CD8-positive, alpha-beta memory T cell (primary cell): ENCODE data around the gene RELN. TPM values are rescaled to one million over a fixed set of nuclear protein-coding genes. Genes with fewer than 3 reads are reported as not detected.
"Not testable (repeated sequence)": the region's sequence is repeated elsewhere in the genome, so short reads cannot be mapped to it uniquely, and the experiment has no call there.

Experiments used
- CTCF ChIA-PET: fragments of 350-600 bp; sonication (Branson Sonifier 250); formaldehyde crosslinking; loops from one replicate; lab custom pipeline; 2021; ENCODE audit warnings: antibody characterized with exemption; lab: Charles Lee
- POLR2A ChIA-PET: fragments of 350-600 bp; sonication (Branson Sonifier 250); formaldehyde crosslinking; loops from one replicate; lab custom pipeline; 2021; ENCODE audit warnings: antibody characterized with exemption; lab: Charles Lee
- DNase-seq, 5 donors: peaks; one replicate each; pipeline versions ENCODE4 v3.0.0 to v3.0.0-alpha.2; 2020 to 2022; ENCODE audit warnings: mixed read lengths in 1 of 5
- H3K27ac ChIP-seq: one replicate; pipeline ENCODE4 v1.7.0; 2013; ENCODE audit warnings: low read depth, mild to moderate bottlenecking, low read length, moderate library complexity
- H3K27me3 ChIP-seq: 2 replicates; pipeline ENCODE4 v1.7.0; 2013; ENCODE audit warnings: low read length, mild to moderate bottlenecking; ENCODE audit not compliant: insufficient read depth, poor library complexity, severe bottlenecking
- H3K36me3 ChIP-seq: 2 replicates; pipeline ENCODE4 v1.7.0; 2013; ENCODE audit warnings: mild to moderate bottlenecking, low read length, moderate library complexity; ENCODE audit not compliant: insufficient read depth
- H3K4me1 ChIP-seq: 2 replicates; pipeline ENCODE4 v1.7.0; 2013; ENCODE audit warnings: mild to moderate bottlenecking, low read length, moderate library complexity; ENCODE audit not compliant: insufficient read depth
- H3K4me3 ChIP-seq: 2 replicates; pipeline ENCODE4 v1.7.0; 2013; ENCODE audit warnings: mild to moderate bottlenecking, low read length
- H3K9me3 ChIP-seq: 2 replicates; pipeline ENCODE4 v1.7.0; 2013; ENCODE audit warnings: mild to moderate bottlenecking, low read length
- H3K27ac Mint-ChIP-seq, 8 donors: one replicate each; pipeline ENCODE4 v1.8.0; 2020 to 2021; ENCODE audit warnings: mixed read lengths in 8 of 8, mild to moderate bottlenecking in 6 of 8, inconsistent platforms in 3 of 8, moderate library complexity in 3 of 8
- H3K27me3 Mint-ChIP-seq, 2 donors: one replicate each; pipeline ENCODE4 v1.8.0; 2020 to 2021; ENCODE audit warnings: mixed read lengths in 2 of 2, mild to moderate bottlenecking in 1 of 2, moderate library complexity in 1 of 2
- H3K36me3 Mint-ChIP-seq, 3 donors: one replicate each; pipeline ENCODE4 v1.8.0; 2020 to 2021; ENCODE audit warnings: mixed read lengths in 3 of 3, inconsistent platforms in 1 of 3, mild to moderate bottlenecking in 1 of 3
- H3K4me1 Mint-ChIP-seq, 3 donors: one replicate each; pipeline ENCODE4 v1.8.0; 2020 to 2021; ENCODE audit warnings: mixed read lengths in 3 of 3, inconsistent platforms in 1 of 3, mild to moderate bottlenecking in 1 of 3
- H3K4me3 Mint-ChIP-seq, 7 donors: one replicate each; pipeline ENCODE4 v1.8.0; 2020 to 2021; ENCODE audit warnings: mixed read lengths in 7 of 7, mild to moderate bottlenecking in 6 of 7, moderate library complexity in 4 of 7, inconsistent platforms in 2 of 7
- H3K9me3 Mint-ChIP-seq, 5 donors: one replicate each; pipeline ENCODE4 v1.8.0; 2020 to 2022; ENCODE audit warnings: mixed read lengths in 5 of 5, mild to moderate bottlenecking in 3 of 5, moderate library complexity in 2 of 5, inconsistent platforms in 1 of 5
- polyA plus RNA-seq: library from polyadenylated mRNA; unstranded; fragments of 300-500 nt; fragmentation: Illumina TruSeq; gene quantifications from one replicate; pipeline ENCODE4 v1.2.3, GENCODE V29; 2021
- total RNA-seq, 2 experiments: library from RNA; stranded (reverse); gene quantifications; one replicate each; pipeline ENCODE4 v1.2.3, GENCODE V29; 2021

Gene RELN
- total RNA-seq (not detected), polyA plus RNA-seq (not detected)

DNA sequence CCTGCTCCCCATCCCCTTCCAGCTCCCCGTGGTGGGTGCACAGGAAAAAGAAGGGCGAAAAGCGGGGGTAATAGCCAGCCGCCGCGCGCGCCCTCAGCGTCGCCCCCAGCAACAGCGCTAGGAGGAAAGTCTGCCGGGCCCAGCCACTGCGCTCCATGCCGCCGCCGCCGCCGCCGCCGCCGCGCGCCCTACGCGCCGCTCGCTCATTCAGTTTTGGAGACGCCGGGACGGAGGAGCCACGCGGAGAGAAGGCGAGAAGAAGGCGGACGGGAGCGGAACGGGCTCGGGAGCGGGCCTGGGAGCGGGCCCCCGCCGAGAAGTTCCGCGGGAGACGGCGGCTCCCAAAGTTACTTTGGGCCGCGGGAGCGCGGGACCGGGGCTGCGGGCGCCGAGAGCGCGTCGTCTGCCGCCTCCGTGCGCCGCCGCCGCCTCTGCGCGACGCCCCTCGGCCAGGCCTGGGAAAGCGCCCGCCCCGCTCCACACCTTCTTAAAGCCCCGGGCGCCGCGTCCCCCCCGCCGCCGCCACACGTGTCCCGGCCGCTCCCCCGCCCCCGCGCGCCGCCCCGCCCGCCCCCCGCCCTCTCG, at the start of gene RELN:
RELN (minus strand) TSS at position 459 of the 585 bp plus-strand sequence; CDS start at position 157, 302 bp downstream.
- POLR2A ChIA-PET = no interaction called here

DNA sequence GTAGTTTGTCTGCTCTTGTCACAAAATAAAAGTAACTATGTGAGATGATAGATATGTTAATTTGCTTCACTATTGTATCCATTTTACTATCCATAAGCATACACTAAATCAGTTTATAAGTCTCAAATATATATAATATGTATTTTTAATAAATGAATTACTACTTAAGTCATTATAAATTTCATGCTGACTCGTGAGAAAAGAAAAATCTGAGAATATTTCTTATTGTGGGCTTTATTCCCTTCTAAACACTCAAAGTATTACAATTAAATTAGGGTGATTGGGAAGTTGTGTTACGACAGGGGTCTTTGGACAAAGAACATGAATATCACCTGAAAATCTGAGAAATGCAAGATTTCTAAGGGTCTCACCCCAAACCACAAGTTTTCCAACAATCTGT, 48.7 kb upstream of the RELN start:
- H3K27ac Mint-ChIP-seq = no peak overlapping the region
- Histone ChIP-seq H3K27me3 (no peaks in the 10 kb centered on the region), H3K4me1 (no peaks in the 10 kb centered on the region), H3K9me3 (no peaks in the 10 kb centered on the region), H3K4me3 (no peak overlapping the region), H3K36me3 (no peaks in the 10 kb centered on the region), H3K27ac (no peak overlapping the region)
- CTCF ChIA-PET = no interaction called here
- POLR2A ChIA-PET = no interaction called here
- H3K27me3 Mint-ChIP-seq = peaks cover 15 to 19% of the 10 kb centered on the region in 2 donors
- peaks cover 0 to 12% (median 12%) of the 10 kb centered on the region in 5 donors for H3K9me3 Mint-ChIP-seq
- H3K4me3 Mint-ChIP-seq = no peak overlapping the region
- H3K36me3 Mint-ChIP-seq = no peaks in the 10 kb centered on the region
- no peak for DNase-seq
- H3K4me1 Mint-ChIP-seq = no peaks in the 10 kb centered on the region

More for the DNA sequence above, at the start of gene RELN:
- no peaks in the 10 kb centered on the region for H3K36me3 Mint-ChIP-seq
- H3K9me3 Mint-ChIP-seq = peaks cover 0 to 2% (median 0%) of the 10 kb centered on the region in 5 donors
- peaks cover 23 to 41% of the 10 kb centered on the region in 2 donors for H3K27me3 Mint-ChIP-seq
- peak within 1 kb of the TSS in 6 of 7 donors; percentile 29 to 77 (median 64) for H3K4me3 Mint-ChIP-seq
- DNase-seq = no peak
- no peaks in the 10 kb centered on the region for H3K36me3 ChIP-seq
- H3K4me3 ChIP-seq = no peak within 1 kb of the TSS
- H3K27me3 ChIP-seq = no peaks in the 10 kb centered on the region
- CTCF ChIA-PET = no interaction called here
- H3K4me1 Mint-ChIP-seq = peaks cover 6 to 16% (median 14%) of the 10 kb centered on the region in 3 donors
- no peaks in the 10 kb centered on the region for H3K4me1 ChIP-seq
- peak within 1 kb of the TSS in 1 of 8 donors; percentile 5 for H3K27ac Mint-ChIP-seq
- no peaks in the 10 kb centered on the region for H3K9me3 ChIP-seq
- H3K27ac ChIP-seq = no peak within 1 kb of the TSS

DNA sequence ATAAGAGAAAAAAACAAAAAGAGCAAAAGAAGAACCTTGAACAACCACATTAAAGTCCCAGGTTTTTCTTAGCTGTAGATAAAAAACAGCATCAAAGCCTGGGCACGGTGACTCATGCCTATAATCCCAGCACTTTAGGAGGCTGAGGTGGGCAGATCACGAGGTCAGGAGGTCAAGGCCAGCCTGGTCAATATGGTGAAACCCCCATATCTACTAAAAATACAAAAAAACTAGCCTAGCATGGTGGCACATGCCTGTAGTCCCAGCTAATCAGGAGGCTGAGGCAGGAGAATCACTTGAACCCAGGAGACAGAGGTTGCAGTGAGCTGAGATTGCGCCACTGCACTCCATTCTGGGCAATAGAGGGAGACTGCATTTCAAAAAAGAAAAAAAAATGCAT, 47.4 kb upstream of the RELN start:
- H3K4me3 Mint-ChIP-seq, CTCF ChIA-PET, H3K36me3 ChIP-seq, H3K4me1 Mint-ChIP-seq, POLR2A ChIA-PET, H3K27ac ChIP-seq, H3K27me3 ChIP-seq, H3K4me1 ChIP-seq, H3K4me3 ChIP-seq, H3K27ac Mint-ChIP-seq, DNase-seq, H3K9me3 ChIP-seq, H3K36me3 Mint-ChIP-seq: not testable (repeated sequence)
- Mint-ChIP-seq H3K27me3 (peaks cover 18 to 20% of the 10 kb centered on the region in 2 donors), H3K9me3 (peaks cover 0 to 12% (median 12%) of the 10 kb centered on the region in 5 donors)

DNA sequence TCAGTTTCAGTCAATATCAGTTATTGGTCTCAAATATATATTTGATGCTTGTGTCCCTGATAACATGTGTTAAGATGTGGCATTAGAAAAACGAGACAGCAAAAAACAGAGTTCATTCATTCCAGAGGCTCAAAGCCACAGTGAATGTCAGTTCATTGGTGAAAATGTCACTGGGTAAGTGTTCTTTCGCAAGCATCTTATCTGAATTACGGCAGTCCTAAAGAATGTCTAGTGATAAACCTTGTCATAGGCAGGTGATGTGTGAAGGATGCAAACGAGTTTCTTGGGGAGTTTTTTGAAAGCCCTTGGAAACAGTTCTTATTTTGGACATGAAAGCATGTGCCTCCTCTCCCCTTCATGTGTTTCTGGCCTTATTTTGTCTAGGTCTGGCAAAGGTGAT, 45.9 kb upstream of the RELN start:
- POLR2A ChIA-PET = no interaction called here

DNA sequence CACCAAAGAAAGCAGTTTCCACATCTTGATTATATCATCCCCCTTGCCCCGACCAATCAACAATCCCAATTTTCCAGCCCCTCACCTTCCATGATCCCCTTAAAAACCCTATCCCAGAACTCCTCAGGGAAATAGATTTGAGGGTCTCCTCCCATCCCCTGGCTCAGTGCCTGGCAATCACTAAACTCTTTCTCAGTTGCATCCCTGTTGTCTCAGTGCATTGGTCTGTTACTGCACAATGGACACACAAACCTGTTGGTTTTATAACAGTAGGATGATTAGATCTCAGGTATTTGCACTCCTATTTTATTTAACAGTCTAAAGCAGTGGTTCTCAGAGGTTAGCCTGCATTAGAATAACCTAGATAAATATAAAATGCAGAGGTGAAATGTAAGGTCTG, 45.2 kb upstream of the RELN start:
- POLR2A ChIA-PET = no interaction called here
- DNase-seq = no peak
- no peaks in the 10 kb centered on the region for H3K9me3 ChIP-seq
- no peaks in the 10 kb centered on the region for H3K27me3 ChIP-seq
- H3K4me1 ChIP-seq = no peaks in the 10 kb centered on the region
- Mint-ChIP-seq H3K27me3 (peaks cover 18 to 20% of the 10 kb centered on the region in 2 donors), H3K4me1 (no peaks in the 10 kb centered on the region), H3K9me3 (peaks cover 0 to 12% (median 12%) of the 10 kb centered on the region in 5 donors), H3K27ac (no peak overlapping the region), H3K36me3 (no peaks in the 10 kb centered on the region), H3K4me3 (peak overlapping the region in 1 of 7 donors; percentile 43)
- H3K27ac ChIP-seq = no peak overlapping the region
- no peaks in the 10 kb centered on the region for H3K36me3 ChIP-seq
- CTCF ChIA-PET = no interaction called here
- H3K4me3 ChIP-seq = no peak overlapping the region

More for the DNA sequence above, 45.9 kb upstream of the RELN start:
- CTCF ChIA-PET = no interaction called here
- Mint-ChIP-seq H3K36me3 (no peaks in the 10 kb centered on the region), H3K4me3 (no peak overlapping the region), H3K9me3 (peaks cover 0 to 12% (median 12%) of the 10 kb centered on the region in 5 donors), H3K27ac (no peak overlapping the region), H3K27me3 (peaks cover 18 to 20% of the 10 kb centered on the region in 2 donors), H3K4me1 (no peaks in the 10 kb centered on the region)
- Histone ChIP-seq H3K27me3 (no peaks in the 10 kb centered on the region), H3K27ac (no peak overlapping the region), H3K4me3 (no peak overlapping the region), H3K36me3 (no peaks in the 10 kb centered on the region), H3K9me3 (no peaks in the 10 kb centered on the region), H3K4me1 (no peaks in the 10 kb centered on the region)
- DNase-seq = no peak

DNA sequence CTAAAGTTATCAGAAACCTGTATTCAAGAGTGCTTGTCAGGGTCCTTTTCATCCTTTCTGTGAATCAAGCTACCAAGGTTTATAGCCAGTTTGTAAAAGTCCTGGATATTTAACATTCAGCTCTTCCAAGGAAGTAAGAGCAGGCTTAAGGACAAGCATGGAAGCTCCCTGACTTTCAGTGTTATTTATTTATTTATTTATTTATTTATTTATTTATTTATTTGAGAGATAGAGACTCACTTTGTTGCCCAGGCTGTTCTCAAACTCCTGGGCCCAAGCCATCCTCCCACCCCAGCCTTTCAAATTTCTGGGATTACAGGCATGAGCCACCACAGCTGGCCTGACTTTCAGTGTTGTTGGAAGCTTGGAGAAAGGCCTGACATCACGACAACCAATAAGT, 44.4 kb upstream of the RELN start:
- no peak overlapping the region for H3K27ac Mint-ChIP-seq
- H3K27me3 Mint-ChIP-seq = peaks cover 18 to 20% of the 10 kb centered on the region in 2 donors
- CTCF ChIA-PET = no interaction called here
- Histone ChIP-seq H3K9me3 (no peaks in the 10 kb centered on the region), H3K36me3 (no peaks in the 10 kb centered on the region), H3K27me3 (no peaks in the 10 kb centered on the region), H3K4me1 (no peaks in the 10 kb centered on the region), H3K4me3 (no peak overlapping the region), H3K27ac (no peak overlapping the region)
- H3K36me3 Mint-ChIP-seq = no peaks in the 10 kb centered on the region
- H3K9me3 Mint-ChIP-seq = peaks cover 0 to 15% (median 12%) of the 10 kb centered on the region in 5 donors
- POLR2A ChIA-PET = no interaction called here
- H3K4me3 Mint-ChIP-seq = no peak overlapping the region
- no peak for DNase-seq
- H3K4me1 Mint-ChIP-seq = no peaks in the 10 kb centered on the region

DNA sequence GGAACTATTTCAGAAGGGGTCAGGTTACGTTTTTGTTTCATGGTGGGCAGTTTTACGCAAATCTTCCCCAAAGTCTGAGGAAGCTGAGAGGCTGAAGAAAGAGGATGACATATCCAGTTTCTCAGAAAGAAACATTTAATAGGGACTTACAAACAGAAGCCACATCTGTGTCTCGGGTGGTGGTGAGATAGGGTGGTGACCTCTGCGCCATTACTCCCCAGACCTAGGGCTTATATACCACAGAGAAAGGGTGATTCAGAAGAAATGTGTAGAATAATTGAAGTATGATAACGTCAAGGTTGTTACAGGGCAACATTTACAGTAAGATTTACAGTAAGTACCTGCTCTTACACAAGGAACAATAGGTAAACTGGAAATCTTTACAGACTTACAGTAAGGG, 43.0 kb upstream of the RELN start:
- Histone ChIP-seq H3K27ac (no peak overlapping the region), H3K36me3 (no peaks in the 10 kb centered on the region), H3K4me3 (no peak overlapping the region), H3K9me3 (no peaks in the 10 kb centered on the region), H3K27me3 (no peaks in the 10 kb centered on the region), H3K4me1 (no peaks in the 10 kb centered on the region)
- H3K27me3 Mint-ChIP-seq = peaks cover 18 to 19% of the 10 kb centered on the region in 2 donors
- H3K4me3 Mint-ChIP-seq = no peak overlapping the region
- no peak overlapping the region for H3K27ac Mint-ChIP-seq
- DNase-seq = no peak
- H3K9me3 Mint-ChIP-seq = peaks cover 0 to 15% (median 12%) of the 10 kb centered on the region in 5 donors
- ChIA-PET POLR2A (no interaction called here), CTCF (no interaction called here)
- no peaks in the 10 kb centered on the region for H3K4me1 Mint-ChIP-seq
- H3K36me3 Mint-ChIP-seq = no peaks in the 10 kb centered on the region

DNA sequence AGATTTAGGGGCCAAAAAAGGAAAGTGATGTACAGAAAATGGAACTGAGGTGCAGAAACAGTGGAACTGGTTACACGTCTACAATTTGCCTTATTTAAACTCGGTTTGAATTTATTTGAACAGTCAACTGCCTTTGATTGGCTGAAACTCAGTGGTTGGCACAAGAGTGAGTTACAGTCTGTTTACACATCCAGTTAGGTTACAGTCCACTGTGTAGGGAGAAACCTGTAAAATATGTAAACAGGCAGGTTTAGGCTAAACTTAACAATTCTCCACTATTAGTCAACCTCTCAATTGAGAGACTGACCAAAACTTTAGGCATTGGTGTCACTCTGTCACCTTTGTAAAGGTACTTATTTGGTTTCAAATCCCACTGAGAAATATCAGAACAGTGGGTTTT, 40.3 kb upstream of the RELN start:
- Histone ChIP-seq H3K4me1 (no peaks in the 10 kb centered on the region), H3K4me3 (no peak overlapping the region), H3K27ac (no peak overlapping the region), H3K36me3 (no peaks in the 10 kb centered on the region), H3K9me3 (no peaks in the 10 kb centered on the region), H3K27me3 (no peaks in the 10 kb centered on the region)
- ChIA-PET POLR2A (no interaction called here), CTCF (no interaction called here)
- H3K9me3 Mint-ChIP-seq = peaks cover 0 to 9% (median 6%) of the 10 kb centered on the region in 5 donors
- H3K27ac Mint-ChIP-seq = no peak overlapping the region
- peaks cover 9 to 11% of the 10 kb centered on the region in 2 donors for H3K27me3 Mint-ChIP-seq
- H3K4me3 Mint-ChIP-seq = no peak overlapping the region
- H3K36me3 Mint-ChIP-seq = no peaks in the 10 kb centered on the region
- DNase-seq = no peak
- no peaks in the 10 kb centered on the region for H3K4me1 Mint-ChIP-seq
